Measurements from ENCODE around the gene PCDHB15. TPM values are rescaled to one million over a fixed set of nuclear protein-coding genes. Genes with fewer than 3 reads are reported as not detected.
A peak's percentile ranks its signal among the peaks of the same experiment; 100 is the strongest.
"Not testable (repeated sequence)": the region's sequence is repeated elsewhere in the genome, so short reads cannot be mapped to it uniquely, and the experiment has no call there.

Gene PCDHB15
- total and polyA plus RNA-seq, 7 experiments from 2014 or later: 0.24 TPM; not detected in 6

DNA sequence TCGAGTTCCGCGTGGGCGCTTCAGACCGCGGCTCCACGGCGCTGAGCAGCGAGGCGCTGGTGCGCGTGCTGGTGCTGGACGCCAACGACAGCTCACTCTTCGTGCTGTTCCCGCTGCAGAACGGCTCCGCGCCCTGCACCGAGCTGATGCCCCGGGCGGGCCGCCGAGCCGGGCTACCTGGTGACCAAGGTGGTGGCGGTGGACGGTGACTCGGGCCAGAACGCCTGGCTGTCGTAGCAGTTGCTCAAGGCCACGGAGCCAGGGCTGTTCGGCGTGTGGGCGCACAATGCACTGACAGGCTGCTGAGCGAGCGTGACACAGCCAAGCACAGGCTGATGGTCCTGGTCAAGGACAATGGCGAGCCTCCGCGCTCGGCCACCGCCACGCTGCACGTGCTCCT lies 3.7 kb upstream of the PCDHB15 start:
- H3K4me1 ChIP-seq (ENCODE audit: control insufficient read depth in 2 of 2, insufficient read depth in 2 of 2, low read length in 2 of 2): no peaks in the 10 kb centered on the region
- no peaks in the 10 kb centered on the region for H3K4me1 Mint-ChIP-seq
- ChIA-PET CTCF (no interaction called here), POLR2A (no interaction called here)
- no peak overlapping the region for H3K4me3 ChIP-seq (ENCODE audit: low read length)
- H3K27ac ChIP-seq (ENCODE audit: low read depth, low read length): no peak overlapping the region
- H3K4me3 Mint-ChIP-seq: no peak overlapping the region
- H3K36me3 Mint-ChIP-seq: peaks cover 1 to 39% (median 27%) of the 10 kb centered on the region in 5 donors
- peaks cover 2 to 85% (median 58%) of the 10 kb centered on the region in 5 donors for H3K27me3 Mint-ChIP-seq
- peaks cover 0 to 74% (median 11%) of the 10 kb centered on the region in 3 experiments for H3K9me3 ChIP-seq (ENCODE audit: control insufficient read depth in 2 of 3, low read length in 3 of 3)
- DNase-seq: no peak
- H3K27ac Mint-ChIP-seq: no peak overlapping the region
- ATAC-seq: no peak
- H3K36me3 ChIP-seq (ENCODE audit: control insufficient read depth in 2 of 3, insufficient read depth in 3 of 3, low read length in 3 of 3): peaks cover 0 to 3% (median 0%) of the 10 kb centered on the region in 3 experiments
- no peaks in the 10 kb centered on the region for H3K27me3 ChIP-seq (ENCODE audit: control insufficient read depth in 2 of 2, insufficient read depth in 2 of 2, low read length in 2 of 2)
- intact Hi-C loops (cut with micrococcal nuclease): no loop called here
- H3K9me3 Mint-ChIP-seq: peaks cover 26 to 92% (median 69%) of the 10 kb centered on the region in 11 donors

DNA sequence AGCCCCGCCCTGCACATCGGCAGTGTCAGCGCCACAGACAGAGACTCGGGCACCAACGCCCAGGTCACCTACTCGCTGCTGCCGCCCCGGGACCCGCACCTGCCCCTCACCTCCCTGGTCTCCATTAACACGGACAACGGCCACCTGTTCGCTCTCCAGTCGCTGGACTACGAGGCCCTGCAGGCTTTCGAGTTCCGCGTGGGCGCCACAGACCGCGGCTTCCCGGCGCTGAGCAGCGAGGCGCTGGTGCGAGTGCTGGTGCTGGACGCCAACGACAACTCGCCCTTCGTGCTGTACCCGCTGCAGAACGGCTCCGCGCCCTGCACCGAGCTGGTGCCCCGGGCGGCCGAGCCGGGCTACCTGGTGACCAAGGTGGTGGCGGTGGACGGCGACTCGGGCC lies 1.8 kb downstream of the PCDHB15 start:
- H3K4me3 ChIP-seq (ENCODE audit: low read length): not testable (repeated sequence)

DNA sequence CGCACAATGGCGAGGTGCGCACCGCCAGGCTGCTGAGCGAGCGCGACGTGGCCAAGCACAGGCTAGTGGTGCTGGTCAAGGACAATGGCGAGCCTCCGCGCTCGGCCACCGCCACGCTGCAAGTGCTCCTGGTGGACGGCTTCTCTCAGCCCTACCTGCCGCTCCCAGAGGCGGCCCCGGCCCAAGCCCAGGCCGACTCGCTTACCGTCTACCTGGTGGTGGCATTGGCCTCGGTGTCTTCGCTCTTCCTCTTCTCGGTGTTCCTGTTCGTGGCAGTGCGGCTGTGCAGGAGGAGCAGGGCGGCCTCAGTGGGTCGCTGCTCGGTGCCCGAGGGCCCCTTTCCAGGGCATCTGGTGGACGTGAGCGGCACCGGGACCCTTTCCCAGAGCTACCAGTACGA lies 2.2 kb downstream of the PCDHB15 start:
- intact Hi-C loops (cut with micrococcal nuclease); H3K4me1 Mint-ChIP-seq; H3K36me3 ChIP-seq (ENCODE audit: control insufficient read depth in 2 of 3, insufficient read depth in 3 of 3, low read length in 3 of 3); DNase-seq; H3K27me3 ChIP-seq (ENCODE audit: control insufficient read depth in 2 of 2, insufficient read depth in 2 of 2, low read length in 2 of 2); CTCF ChIA-PET; H3K27ac Mint-ChIP-seq; H3K27ac ChIP-seq (ENCODE audit: low read depth, low read length); POLR2A ChIA-PET; H3K4me3 ChIP-seq (ENCODE audit: low read length); H3K4me1 ChIP-seq (ENCODE audit: control insufficient read depth in 2 of 2, insufficient read depth in 2 of 2, low read length in 2 of 2); ATAC-seq: not testable (repeated sequence)
- H3K4me3 Mint-ChIP-seq: peak overlapping the region in 1 of 10 donors; percentile 38
- H3K9me3 ChIP-seq (ENCODE audit: control insufficient read depth in 2 of 3, low read length in 3 of 3): peaks cover 0 to 77% (median 3%) of the 10 kb centered on the region in 3 experiments
- H3K36me3 Mint-ChIP-seq: peaks cover 0 to 38% (median 29%) of the 10 kb centered on the region in 5 donors
- H3K27me3 Mint-ChIP-seq: peaks cover 2 to 57% (median 33%) of the 10 kb centered on the region in 5 donors
- H3K9me3 Mint-ChIP-seq: peaks cover 23 to 96% (median 68%) of the 10 kb centered on the region in 11 donors

More for the DNA sequence above, 1.8 kb downstream of the PCDHB15 start:
- H3K36me3 Mint-ChIP-seq: peaks cover 0 to 38% (median 31%) of the 10 kb centered on the region in 5 donors
- H3K4me3 Mint-ChIP-seq; intact Hi-C loops (cut with micrococcal nuclease); H3K36me3 ChIP-seq (ENCODE audit: control insufficient read depth in 2 of 3, insufficient read depth in 3 of 3, low read length in 3 of 3); ATAC-seq; H3K27ac Mint-ChIP-seq; CTCF ChIA-PET; DNase-seq; H3K27ac ChIP-seq (ENCODE audit: low read depth, low read length); H3K4me1 ChIP-seq (ENCODE audit: control insufficient read depth in 2 of 2, insufficient read depth in 2 of 2, low read length in 2 of 2); H3K4me1 Mint-ChIP-seq; H3K27me3 ChIP-seq (ENCODE audit: control insufficient read depth in 2 of 2, insufficient read depth in 2 of 2, low read length in 2 of 2); POLR2A ChIA-PET: not testable (repeated sequence)
- peaks cover 0 to 78% (median 3%) of the 10 kb centered on the region in 3 experiments for H3K9me3 ChIP-seq (ENCODE audit: control insufficient read depth in 2 of 3, low read length in 3 of 3)
- H3K9me3 Mint-ChIP-seq: peaks cover 24 to 96% (median 73%) of the 10 kb centered on the region in 11 donors
- peaks cover 2 to 62% (median 38%) of the 10 kb centered on the region in 5 donors for H3K27me3 Mint-ChIP-seq

DNA sequence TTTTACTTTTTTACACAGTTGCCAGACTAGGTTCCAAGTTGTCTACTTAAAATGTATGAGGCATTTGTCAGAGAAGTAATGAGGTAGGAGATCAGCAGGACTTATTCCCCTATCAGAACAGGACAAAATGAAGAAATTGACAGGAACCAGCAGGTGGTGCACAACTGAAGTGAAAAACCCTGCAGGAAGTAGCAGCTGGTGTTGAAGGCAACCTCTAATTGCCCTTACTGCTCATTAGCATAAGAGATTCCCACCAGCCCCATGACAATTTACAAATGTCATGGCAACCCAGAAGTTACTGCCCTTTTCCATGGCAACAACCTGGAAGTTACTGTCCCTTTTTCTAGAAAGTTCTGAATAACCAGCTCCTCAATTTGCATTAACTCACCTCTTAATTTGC lies 5.4 kb downstream of the PCDHB15 start:
- ChIA-PET CTCF (interaction anchor here (0.6 kb wide), 1 partner anchor 25 kb away, joined by 4 read pairs; no protein-coding TSS in a partner anchor), POLR2A (no interaction called here)
- ATAC-seq (no peak), DNase-seq (no peak)
- Mint-ChIP-seq H3K9me3 (peaks cover 17 to 96% (median 63%) of the 10 kb centered on the region in 11 donors), H3K27me3 (peaks cover 0 to 32% (median 5%) of the 10 kb centered on the region in 5 donors), H3K4me1 (peaks cover 0 to 5% (median 0%) of the 10 kb centered on the region in 7 donors), H3K4me3 (no peak overlapping the region), H3K27ac (no peak overlapping the region), H3K36me3 (peaks cover 0 to 42% (median 20%) of the 10 kb centered on the region in 5 donors)
- intact Hi-C loops (cut with micrococcal nuclease): no loop called here
- Histone ChIP-seq H3K4me1 (ENCODE audit: control insufficient read depth in 2 of 2, insufficient read depth in 2 of 2, low read length in 2 of 2) (no peaks in the 10 kb centered on the region), H3K27me3 (ENCODE audit: control insufficient read depth in 2 of 2, insufficient read depth in 2 of 2, low read length in 2 of 2) (no peaks in the 10 kb centered on the region), H3K9me3 (ENCODE audit: control insufficient read depth in 2 of 3, low read length in 3 of 3) (peaks cover 0 to 76% (median 5%) of the 10 kb centered on the region in 3 experiments), H3K27ac (ENCODE audit: low read depth, low read length) (no peak overlapping the region), H3K4me3 (ENCODE audit: low read length) (no peak overlapping the region), H3K36me3 (ENCODE audit: control insufficient read depth in 2 of 3, insufficient read depth in 3 of 3, low read length in 3 of 3) (no peaks in the 10 kb centered on the region)

DNA sequence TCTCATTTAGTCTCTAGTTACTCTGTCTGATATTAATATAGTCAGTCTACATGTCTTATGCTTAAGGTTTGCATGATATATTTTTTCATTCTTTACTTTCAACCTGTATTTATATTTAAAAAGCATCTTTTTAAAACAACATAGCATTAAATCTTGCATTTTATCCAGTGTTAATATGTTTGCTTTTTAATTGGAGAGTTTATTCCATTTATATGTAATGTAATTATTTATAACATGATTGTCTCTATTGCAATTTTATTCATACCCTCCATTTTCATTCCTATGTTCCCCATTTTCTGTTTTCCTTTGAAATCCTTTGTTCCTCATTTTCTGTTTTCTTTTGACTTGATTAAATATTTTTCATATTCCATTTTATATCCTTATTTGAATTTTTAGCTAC lies 13.3 kb downstream of the PCDHB15 start:
- no peak for DNase-seq
- no peak for ATAC-seq
- ChIA-PET POLR2A (no interaction called here), CTCF (interaction anchor here (0.7 kb wide), 1 partner anchor 255 kb away, joined by 3 read pairs; no protein-coding TSS in a partner anchor)
- intact Hi-C loops (cut with micrococcal nuclease): no loop called here
- Mint-ChIP-seq H3K4me1 (no peaks in the 10 kb centered on the region), H3K27ac (no peak overlapping the region), H3K4me3 (no peak overlapping the region), H3K9me3 (peaks cover 11 to 100% (median 78%) of the 10 kb centered on the region in 11 donors), H3K27me3 (peaks cover 0 to 6% (median 0%) of the 10 kb centered on the region in 5 donors), H3K36me3 (peaks cover 0 to 44% (median 10%) of the 10 kb centered on the region in 5 donors)
- Histone ChIP-seq H3K4me1 (ENCODE audit: control insufficient read depth in 2 of 2, insufficient read depth in 2 of 2, low read length in 2 of 2) (no peaks in the 10 kb centered on the region), H3K9me3 (ENCODE audit: control insufficient read depth in 2 of 3, low read length in 3 of 3) (peaks cover 14 to 89% (median 26%) of the 10 kb centered on the region in 3 experiments), H3K27me3 (ENCODE audit: control insufficient read depth in 2 of 2, insufficient read depth in 2 of 2, low read length in 2 of 2) (no peaks in the 10 kb centered on the region), H3K36me3 (ENCODE audit: control insufficient read depth in 2 of 3, insufficient read depth in 3 of 3, low read length in 3 of 3) (no peaks in the 10 kb centered on the region), H3K27ac (ENCODE audit: low read depth, low read length) (no peak overlapping the region), H3K4me3 (ENCODE audit: low read length) (no peak overlapping the region)

DNA sequence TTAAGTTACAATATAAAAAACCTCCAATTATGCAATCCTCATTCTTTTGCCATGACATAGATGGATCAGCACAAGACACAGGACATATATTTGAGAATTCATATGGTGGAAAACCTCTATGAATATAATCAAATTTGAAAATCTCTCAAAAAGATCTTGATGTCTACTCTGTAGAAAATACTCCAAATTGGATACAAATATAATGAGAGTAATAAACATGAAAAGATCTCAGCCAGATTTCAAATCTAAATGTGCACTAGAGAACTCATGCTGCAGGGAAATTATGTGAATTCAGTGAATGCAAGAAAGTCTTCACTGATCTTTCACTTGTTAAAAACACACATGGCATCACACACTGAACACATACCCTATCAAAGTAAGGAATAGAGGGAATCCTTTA lies 13.8 kb downstream of the PCDHB15 start:
- Histone ChIP-seq H3K27ac (ENCODE audit: low read depth, low read length) (no peak overlapping the region), H3K4me1 (ENCODE audit: control insufficient read depth in 2 of 2, insufficient read depth in 2 of 2, low read length in 2 of 2) (no peaks in the 10 kb centered on the region), H3K4me3 (ENCODE audit: low read length) (no peak overlapping the region), H3K36me3 (ENCODE audit: control insufficient read depth in 2 of 3, insufficient read depth in 3 of 3, low read length in 3 of 3) (no peaks in the 10 kb centered on the region), H3K27me3 (ENCODE audit: control insufficient read depth in 2 of 2, insufficient read depth in 2 of 2, low read length in 2 of 2) (no peaks in the 10 kb centered on the region), H3K9me3 (ENCODE audit: control insufficient read depth in 2 of 3, low read length in 3 of 3) (peaks cover 14 to 89% (median 26%) of the 10 kb centered on the region in 3 experiments)
- DNase-seq: no peak
- H3K9me3 Mint-ChIP-seq: peaks cover 11 to 100% (median 80%) of the 10 kb centered on the region in 11 donors
- POLR2A ChIA-PET: no interaction called here
- H3K36me3 Mint-ChIP-seq: peaks cover 0 to 46% (median 11%) of the 10 kb centered on the region in 5 donors
- CTCF ChIA-PET: interaction anchor here (0.7 kb wide), 1 partner anchor 254 kb away, joined by 3 read pairs; no protein-coding TSS in a partner anchor
- H3K4me3 Mint-ChIP-seq: no peak overlapping the region
- H3K27ac Mint-ChIP-seq: no peak overlapping the region
- peaks cover 0 to 6% (median 0%) of the 10 kb centered on the region in 5 donors for H3K27me3 Mint-ChIP-seq
- intact Hi-C loops (cut with micrococcal nuclease): no loop called here
- ATAC-seq: no peak
- H3K4me1 Mint-ChIP-seq: no peaks in the 10 kb centered on the region
